ENCODE results near the gene CHST3.

The CHST3 gene

GRCh38 chr10:72015841-72016240 lies 51.6 kb downstream of the CHST3 start:
- in situ Hi-C loops (cut with MboI; ENCODE audit: low sequenced_read_pairs, unreplicated experiment): no loop called here
- no peak for TF ChIP-seq CTCF (IDR thresholded peaks at IDR 0.05; ENCODE audit: borderline replicate concordance, control extremely low read depth, extremely low read depth, insufficient read depth, missing control alignments)
- no peak for DNase-seq (ENCODE audit: low spot score)

- TF ChIP-seq CTCF (IDR thresholded peaks at IDR 0.05; ENCODE audit: borderline replicate concordance, control extremely low read depth, extremely low read depth, insufficient read depth, missing control alignments): no peak
- in situ Hi-C loops (cut with MboI; ENCODE audit: low sequenced_read_pairs, unreplicated experiment): no loop called here
- DNase-seq (ENCODE audit: low spot score): no peak
Measured at GRCh38 chr10:72016608-72017300, 52.6 kb downstream of the CHST3 start.

GRCh38 chr10:72019085-72019876 lies 55.1 kb downstream of the CHST3 start:
- no peak for DNase-seq (ENCODE audit: low spot score)
- in situ Hi-C loops (cut with MboI; ENCODE audit: low sequenced_read_pairs, unreplicated experiment): no loop called here
- no peak for TF ChIP-seq CTCF (IDR thresholded peaks at IDR 0.05; ENCODE audit: borderline replicate concordance, control extremely low read depth, extremely low read depth, insufficient read depth, missing control alignments)

GRCh38 chr10:72020914-72021809 lies 57.0 kb downstream of the CHST3 start:
- in situ Hi-C loops (cut with MboI; ENCODE audit: low sequenced_read_pairs, unreplicated experiment): no loop called here
- TF ChIP-seq CTCF (IDR thresholded peaks at IDR 0.05; ENCODE audit: borderline replicate concordance, control extremely low read depth, extremely low read depth, insufficient read depth, missing control alignments): no peak
- no peak for DNase-seq (ENCODE audit: low spot score)

- no peak for TF ChIP-seq CTCF (IDR thresholded peaks at IDR 0.05; ENCODE audit: borderline replicate concordance, control extremely low read depth, extremely low read depth, insufficient read depth, missing control alignments)
- DNase-seq (ENCODE audit: low spot score): no peak
- in situ Hi-C loops (cut with MboI; ENCODE audit: low sequenced_read_pairs, unreplicated experiment): no loop called here
Measured at GRCh38 chr10:72022228-72022627, 58.0 kb downstream of the CHST3 start.

GRCh38 chr10:72024596-72024995 lies 60.4 kb downstream of the CHST3 start:
- no peak for TF ChIP-seq CTCF (IDR thresholded peaks at IDR 0.05; ENCODE audit: borderline replicate concordance, control extremely low read depth, extremely low read depth, insufficient read depth, missing control alignments)

More at GRCh38 chr10:72024596-72024995, 60.4 kb downstream of the CHST3 start:
- in situ Hi-C loops (cut with MboI; ENCODE audit: low sequenced_read_pairs, unreplicated experiment): no loop called here
- no peak for DNase-seq (ENCODE audit: low spot score)

All from GM13976 (cell line).